ACC112 (cell line): ENCODE measurements around the gene MYF6.

ENCODE experiments used
- H2AFZ ChIP-seq: fragments of 200-600 bp; sonication (generic); one replicate; pipeline ENCODE4 v1.6.0; 2017; ENCODE audit warnings: antibody characterized with exemption, low read length; ENCODE audit not compliant: unreplicated experiment
- H3K27ac ChIP-seq: fragments of 200-600 bp; sonication (generic); 2 replicates; pipeline ENCODE4 v1.5.1; 2014; ENCODE audit warnings: low read depth, mild to moderate bottlenecking, antibody characterized with exemption, low read length, moderate library complexity
- H3K27me3 ChIP-seq: fragments of 200-600 bp; sonication (generic); 2 replicates; pipeline ENCODE4 v1.6.1; 2014; ENCODE audit warnings: mild to moderate bottlenecking, antibody characterized with exemption, low read length, moderate library complexity, mixed read lengths; ENCODE audit not compliant: insufficient read depth
- H3K36me3 ChIP-seq: fragments of 200-600 bp; sonication (generic); 2 replicates; pipeline ENCODE4 v1.6.1; 2016; ENCODE audit warnings: mild to moderate bottlenecking, antibody characterized with exemption, low read length, moderate library complexity, mixed read lengths; ENCODE audit not compliant: insufficient read depth
- H3K4me1 ChIP-seq: fragments of 200-600 bp; sonication (generic); one replicate; pipeline ENCODE4 v1.6.1; 2016; ENCODE audit warnings: low read length, mixed read lengths; ENCODE audit not compliant: insufficient read depth, unreplicated experiment, control insufficient read depth
- H3K4me3 ChIP-seq: fragments of 200-600 bp; sonication (generic); 2 replicates; pipeline ENCODE4 v1.5.1; 2014; ENCODE audit warnings: mild to moderate bottlenecking, low read depth, low read length
- H3K79me2 ChIP-seq: fragments of 200-600 bp; sonication (generic); one replicate; pipeline ENCODE4 v1.6.0; 2016; ENCODE audit warnings: low read length; ENCODE audit not compliant: control insufficient read depth, unreplicated experiment, insufficient read depth

Gene MYF6

GRCh38 chr12:80684077-80684495 is 23.3 kb upstream of the MYF6 start:
- no peaks in the 10 kb centered on the region for H3K79me2 ChIP-seq
- H3K27me3 ChIP-seq, result no peaks in the 10 kb centered on the region
- H3K4me3 ChIP-seq, result no peak overlapping the region
- H3K27ac ChIP-seq, result no peak overlapping the region
- H3K36me3 ChIP-seq, result no peaks in the 10 kb centered on the region
- no peaks in the 10 kb centered on the region for H3K4me1 ChIP-seq
- no peak overlapping the region for H2AFZ ChIP-seq

GRCh38 chr12:80690090-80690489 is 17.3 kb upstream of the MYF6 start:
- no peak overlapping the region for H3K27ac ChIP-seq

GRCh38 chr12:80690513-80690912 is 16.9 kb upstream of the MYF6 start:
- Histone ChIP-seq H2AFZ (no peak overlapping the region), H3K79me2 (no peaks in the 10 kb centered on the region), H3K4me3 (no peak overlapping the region), H3K36me3 (no peaks in the 10 kb centered on the region), H3K4me1 (no peaks in the 10 kb centered on the region), H3K27me3 (no peaks in the 10 kb centered on the region), H3K27ac (no peak overlapping the region)

More at GRCh38 chr12:80690090-80690489, 17.3 kb upstream of the MYF6 start:
- H3K27me3 ChIP-seq, result no peaks in the 10 kb centered on the region
- no peak overlapping the region for H2AFZ ChIP-seq
- H3K79me2 ChIP-seq, result no peaks in the 10 kb centered on the region
- no peak overlapping the region for H3K4me3 ChIP-seq
- H3K4me1 ChIP-seq, result no peaks in the 10 kb centered on the region
- H3K36me3 ChIP-seq, result no peaks in the 10 kb centered on the region

- Histone ChIP-seq H3K79me2 (no peaks in the 10 kb centered on the region), H2AFZ (no peak overlapping the region)
Measured at GRCh38 chr12:80692114-80692513, 15.3 kb upstream of the MYF6 start.

GRCh38 chr12:80697270-80697887 is 10.1 kb upstream of the MYF6 start:
- no peak overlapping the region for H2AFZ ChIP-seq
- H3K27ac ChIP-seq, result no peak overlapping the region
- H3K36me3 ChIP-seq, result no peaks in the 10 kb centered on the region

More at GRCh38 chr12:80692114-80692513, 15.3 kb upstream of the MYF6 start:
- Histone ChIP-seq H3K36me3 (no peaks in the 10 kb centered on the region), H3K4me1 (no peaks in the 10 kb centered on the region), H3K4me3 (no peak overlapping the region), H3K27ac (no peak overlapping the region), H3K27me3 (no peaks in the 10 kb centered on the region)

GRCh38 chr12:80698256-80698655 is 9.2 kb upstream of the MYF6 start:
- Histone ChIP-seq H3K36me3 (no peaks in the 10 kb centered on the region), H3K27me3 (no peaks in the 10 kb centered on the region), H2AFZ (no peak overlapping the region), H3K27ac (no peak overlapping the region), H3K79me2 (no peaks in the 10 kb centered on the region), H3K4me1 (peaks cover 11% of the 10 kb centered on the region), H3K4me3 (no peak overlapping the region)

More at GRCh38 chr12:80697270-80697887, 10.1 kb upstream of the MYF6 start:
- peaks cover 3% of the 10 kb centered on the region for H3K4me1 ChIP-seq
- H3K79me2 ChIP-seq, result no peaks in the 10 kb centered on the region
- no peak overlapping the region for H3K4me3 ChIP-seq
- no peaks in the 10 kb centered on the region for H3K27me3 ChIP-seq

- no peaks in the 10 kb centered on the region for H3K36me3 ChIP-seq
- H3K79me2 ChIP-seq, result no peaks in the 10 kb centered on the region
- H2AFZ ChIP-seq, result no peak overlapping the region
- no peak overlapping the region for H3K27ac ChIP-seq
- peaks cover 16% of the 10 kb centered on the region for H3K4me1 ChIP-seq
- H3K4me3 ChIP-seq, result no peak overlapping the region
- no peaks in the 10 kb centered on the region for H3K27me3 ChIP-seq
Measured at GRCh38 chr12:80698847-80699542, 8.4 kb upstream of the MYF6 start.

- Histone ChIP-seq H2AFZ (no peak overlapping the region), H3K4me1 (peaks cover 16% of the 10 kb centered on the region), H3K27ac (no peak overlapping the region), H3K79me2 (no peaks in the 10 kb centered on the region), H3K4me3 (no peak overlapping the region), H3K27me3 (no peaks in the 10 kb centered on the region), H3K36me3 (no peaks in the 10 kb centered on the region)
Measured at GRCh38 chr12:80700327-80700726, 7.1 kb upstream of the MYF6 start.

- H3K4me1 ChIP-seq, result peaks cover 16% of the 10 kb centered on the region
- H3K4me3 ChIP-seq, result no peak overlapping the region
- no peaks in the 10 kb centered on the region for H3K27me3 ChIP-seq
- H3K36me3 ChIP-seq, result no peaks in the 10 kb centered on the region
- peak overlapping the region; percentile 21 for H2AFZ ChIP-seq
- no peaks in the 10 kb centered on the region for H3K79me2 ChIP-seq
- H3K27ac ChIP-seq, result no peak overlapping the region
Measured at GRCh38 chr12:80701388-80701787, 6.0 kb upstream of the MYF6 start.

GRCh38 chr12:80702889-80703805 is 4.3 kb upstream of the MYF6 start:
- Histone ChIP-seq H3K79me2 (no peaks in the 10 kb centered on the region), H2AFZ (peak overlapping the region; percentile 92), H3K27me3 (no peaks in the 10 kb centered on the region), H3K27ac (peak overlapping the region; percentile 12; the same call in 1 of the 2 replicates), H3K4me1 (peaks cover 16% of the 10 kb centered on the region), H3K36me3 (no peaks in the 10 kb centered on the region), H3K4me3 (peak overlapping the region; percentile 27)
